ENCODE data around the gene CTCFL. TPM values are rescaled to one million over a fixed set of nuclear protein-coding genes. Genes with fewer than 3 reads are reported as not detected.

Gene CTCFL
- total and polyA plus RNA-seq, 2 of the 13 experiments (the other 11 are each of a cell fraction or from before 2014, with no cell fraction given) = 0.04 TPM; not detected in 1

- in situ Hi-C loops (cut with HindIII; ENCODE audit: extremely low pct_ligation_motif_present, low pct_unique_long_range_greater_than_20kb) = no loop called here
- TF ChIP-seq MAF1 (CRISPR knock-in tag; IDR thresholded peaks at IDR 0.05; ENCODE audit: borderline replicate concordance) (no peak), SIX4 (CRISPR knock-in tag; IDR thresholded peaks at IDR 0.05) (no peak), XRCC5 (optimal IDR thresholded peaks at IDR 0.05; ENCODE audit: low read length) (no peak), ZNF407 (CRISPR knock-in tag; IDR thresholded peaks at IDR 0.05; ENCODE audit: not compliant biosample characterization) (no peak), MEIS2 (CRISPR knock-in tag; IDR thresholded peaks at IDR 0.05) (no peak), ATF3 (CRISPR knock-in tag; IDR thresholded peaks at IDR 0.05) (no peak), IRX3 (CRISPR knock-in tag; IDR thresholded peaks at IDR 0.05; ENCODE audit: borderline replicate concordance, low read depth) (no peak), BCL6 (CRISPR knock-in tag; IDR thresholded peaks at IDR 0.05) (no peak), DPF2 (CRISPR knock-in tag; IDR thresholded peaks at IDR 0.05; ENCODE audit: borderline replicate concordance, low read depth) (no peak), ISL2 (CRISPR knock-in tag; IDR thresholded peaks at IDR 0.05) (no peak)
Observed at GRCh38 chr20:57450931-57451330, 74.0 kb downstream of the CTCFL start.

More at GRCh38 chr20:57450931-57451330, 74.0 kb downstream of the CTCFL start:
- Histone ChIP-seq H3K79me2 (ENCODE audit: insufficient read depth, low read length) (no peaks in the 10 kb centered on the region), H4K20me1 (ENCODE audit: insufficient read depth, low read length) (no peaks in the 10 kb centered on the region), H3K4me1 (ENCODE audit: insufficient read depth, low read length) (no peaks in the 10 kb centered on the region), H3K4me2 (ENCODE audit: low read depth, low read length) (no peak overlapping the region), H3K27ac (ENCODE audit: extremely low read length, insufficient read depth, low read length) (no peak overlapping the region), H3K9me3 (ENCODE audit: low read length) (no peaks in the 10 kb centered on the region), H2AFZ (ENCODE audit: low read length) (no peak overlapping the region), H3K9ac (ENCODE audit: insufficient read depth, low read depth, low read length) (no peak overlapping the region), H3K4me3 (replicated peaks in 1 of 3; ENCODE audit: insufficient read depth in 1 of 3, low read depth in 2 of 3, low read length in 3 of 3) (no peak overlapping the region), H3K36me3 (replicated peaks in 1 of 2; ENCODE audit: control insufficient read depth in 1 of 2, insufficient read depth in 2 of 2, low read length in 2 of 2) (no peaks in the 10 kb centered on the region), H3K27me3 (ENCODE audit: control insufficient read depth in 1 of 2, insufficient read depth in 2 of 2, low read length in 2 of 2) (peaks cover 15 to 61% of the 10 kb centered on the region in 2 experiments; a peak in 4 of 5 replicates)
- ATAC-seq (peak; percentile 20), DNase-seq (ENCODE audit: low spot score) (no peak), FAIRE-seq (no peak)
- BruUV-seq (replicated peaks) = no TSS peak
- intact Hi-C loops (cut with micrococcal nuclease; ENCODE audit: unreplicated experiment) = no loop called here
- POLR2A ChIA-PET = no interaction called here
- 19% methylated on average over 13 of the region's 13 CpGs for WGBS (ENCODE audit: low lambda C conversion rate)
- CTCF ChIA-PET (ENCODE audit: low intra/inter-chr PET ratio, low total read pairs) = no interaction called here
